Uterus (tissue), 2 donors: ENCODE measurements around the gene GIMAP2.

Source experiments
- POLR2A ChIP-seq, 2 donors: fragments of 450-650 bp; IDR thresholded peaks; one replicate each; pipeline ENCODE4 v1.6.1; 2016; ENCODE audit warnings: antibody characterized with exemption in 2 of 2, mild to moderate bottlenecking in 1 of 2, moderate library complexity in 1 of 2
- TF ChIP-seq, protein P1 (sequence below), 4 experiments: fragments of 200-600 bp in 2 of 4; fragments of 450-650 bp in 2 of 4; sonication (generic) in 2 of 4; IDR thresholded peaks; one replicate each; pipeline ENCODE4 v1.5.1; 2016 to 2019; ENCODE audit warnings: antibody characterized with exemption in 4 of 4, mild to moderate bottlenecking in 2 of 4, moderate library complexity in 1 of 4

DNA sequence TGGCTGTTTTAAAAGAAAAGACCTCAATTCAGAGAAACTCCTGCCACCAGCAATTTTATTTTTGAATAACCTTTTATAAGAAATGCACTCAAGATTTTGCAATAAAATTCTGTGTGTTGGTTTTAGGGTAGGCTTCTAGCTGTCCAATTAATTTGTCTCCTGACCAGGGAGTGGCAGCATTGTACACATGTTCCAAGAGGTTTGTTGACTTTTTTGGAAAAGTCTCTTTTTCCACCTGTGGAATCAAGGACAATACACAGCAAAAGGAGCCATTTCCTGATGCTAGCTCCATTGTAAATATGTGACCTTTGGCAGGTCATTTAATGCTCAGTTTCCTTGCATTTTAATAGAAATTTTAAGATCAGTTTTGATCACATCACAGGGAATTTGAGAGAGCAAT is 53.5 kb downstream of the GIMAP2 start:
- TF ChIP-seq, protein P1, sequence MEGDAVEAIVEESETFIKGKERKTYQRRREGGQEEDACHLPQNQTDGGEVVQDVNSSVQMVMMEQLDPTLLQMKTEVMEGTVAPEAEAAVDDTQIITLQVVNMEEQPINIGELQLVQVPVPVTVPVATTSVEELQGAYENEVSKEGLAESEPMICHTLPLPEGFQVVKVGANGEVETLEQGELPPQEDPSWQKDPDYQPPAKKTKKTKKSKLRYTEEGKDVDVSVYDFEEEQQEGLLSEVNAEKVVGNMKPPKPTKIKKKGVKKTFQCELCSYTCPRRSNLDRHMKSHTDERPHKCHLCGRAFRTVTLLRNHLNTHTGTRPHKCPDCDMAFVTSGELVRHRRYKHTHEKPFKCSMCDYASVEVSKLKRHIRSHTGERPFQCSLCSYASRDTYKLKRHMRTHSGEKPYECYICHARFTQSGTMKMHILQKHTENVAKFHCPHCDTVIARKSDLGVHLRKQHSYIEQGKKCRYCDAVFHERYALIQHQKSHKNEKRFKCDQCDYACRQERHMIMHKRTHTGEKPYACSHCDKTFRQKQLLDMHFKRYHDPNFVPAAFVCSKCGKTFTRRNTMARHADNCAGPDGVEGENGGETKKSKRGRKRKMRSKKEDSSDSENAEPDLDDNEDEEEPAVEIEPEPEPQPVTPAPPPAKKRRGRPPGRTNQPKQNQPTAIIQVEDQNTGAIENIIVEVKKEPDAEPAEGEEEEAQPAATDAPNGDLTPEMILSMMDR (IDR thresholded peaks at IDR 0.05) = peak in 1 of 4 experiments; percentile 11
- no peak for TF ChIP-seq POLR2A (IDR thresholded peaks at IDR 0.05)
